GM21786 (cell line): ENCODE data around the gene ANG.
"Not testable (repeated sequence)": the region's sequence is repeated elsewhere in the genome, so short reads cannot be mapped to it uniquely, and the experiment has no call there.

Source experiments
- ATAC-seq: cut with Tn5 transposase; IDR thresholded peaks from one replicate; pipeline ENCODE4 v1.9.1; 2021; ENCODE audit not compliant: unreplicated experiment

The ANG gene

GRCh38 chr14:20698018-20698329 is 9.4 kb downstream of the ANG start:
- ATAC-seq, result no peak

- no peak for ATAC-seq
These were observed 10.4 kb downstream of the ANG start for GRCh38 chr14:20698934-20699333.

GRCh38 chr14:20699931-20700330 is 11.4 kb downstream of the ANG start:
- ATAC-seq, result no peak

- ATAC-seq, result not testable (repeated sequence)
These were observed 12.4 kb downstream of the ANG start for GRCh38 chr14:20700965-20701364.

GRCh38 chr14:20706657-20707355 is 18.2 kb downstream of the ANG start:
- no peak for ATAC-seq

- ATAC-seq, result no peak
These were observed 19.1 kb downstream of the ANG start for GRCh38 chr14:20707622-20708021.

GRCh38 chr14:20711261-20711660 is 22.7 kb downstream of the ANG start:
- ATAC-seq, result no peak

GRCh38 chr14:20711685-20712084 is 23.1 kb downstream of the ANG start:
- no peak for ATAC-seq

GRCh38 chr14:20712904-20713303 is 24.3 kb downstream of the ANG start:
- no peak for ATAC-seq

GRCh38 chr14:20714593-20715250 is 26.2 kb downstream of the ANG start:
- no peak for ATAC-seq

- ATAC-seq, result no peak
These were observed 31.2 kb downstream of the ANG start for GRCh38 chr14:20719777-20720176.

- no peak for ATAC-seq
These were observed 32.2 kb downstream of the ANG start for GRCh38 chr14:20720741-20721140.

GRCh38 chr14:20722016-20722415 is 33.5 kb downstream of the ANG start:
- ATAC-seq, result no peak

- ATAC-seq, result no peak
These were observed 34.9 kb downstream of the ANG start for GRCh38 chr14:20723488-20723887.

GRCh38 chr14:20726121-20726520 is 37.6 kb downstream of the ANG start:
- ATAC-seq, result not testable (repeated sequence)

GRCh38 chr14:20726531-20726930 is 38.0 kb downstream of the ANG start:
- ATAC-seq, result no peak

GRCh38 chr14:20730891-20731290 is 42.3 kb downstream of the ANG start:
- ATAC-seq, result no peak

GRCh38 chr14:20732477-20732876 is 43.9 kb downstream of the ANG start:
- no peak for ATAC-seq

GRCh38 chr14:20732979-20733635 is 44.5 kb downstream of the ANG start:
- ATAC-seq, result no peak

- ATAC-seq, result no peak
These were observed 45.3 kb downstream of the ANG start for GRCh38 chr14:20733684-20734429.

- ATAC-seq, result peak; percentile 60
These were observed 45.9 kb downstream of the ANG start for GRCh38 chr14:20734430-20734806.

- not testable (repeated sequence) for ATAC-seq
These were observed 49.7 kb downstream of the ANG start for GRCh38 chr14:20738292-20738691.
